ENCODE measurements around the gene IRGQ. TPM values are rescaled to one million over a fixed set of nuclear protein-coding genes. Genes with fewer than 3 reads are reported as not detected.

The IRGQ gene
- total RNA-seq, 1 experiment from 2014 or later: 20.1 TPM

- DNase-seq (ENCODE audit: low read depth): no peak
Observed at GRCh38 chr19:43545276-43545675, 50.7 kb downstream of the IRGQ start.

GRCh38 chr19:43544077-43544476 lies 51.9 kb downstream of the IRGQ start:
- DNase-seq (ENCODE audit: low read depth): no peak

DNA sequence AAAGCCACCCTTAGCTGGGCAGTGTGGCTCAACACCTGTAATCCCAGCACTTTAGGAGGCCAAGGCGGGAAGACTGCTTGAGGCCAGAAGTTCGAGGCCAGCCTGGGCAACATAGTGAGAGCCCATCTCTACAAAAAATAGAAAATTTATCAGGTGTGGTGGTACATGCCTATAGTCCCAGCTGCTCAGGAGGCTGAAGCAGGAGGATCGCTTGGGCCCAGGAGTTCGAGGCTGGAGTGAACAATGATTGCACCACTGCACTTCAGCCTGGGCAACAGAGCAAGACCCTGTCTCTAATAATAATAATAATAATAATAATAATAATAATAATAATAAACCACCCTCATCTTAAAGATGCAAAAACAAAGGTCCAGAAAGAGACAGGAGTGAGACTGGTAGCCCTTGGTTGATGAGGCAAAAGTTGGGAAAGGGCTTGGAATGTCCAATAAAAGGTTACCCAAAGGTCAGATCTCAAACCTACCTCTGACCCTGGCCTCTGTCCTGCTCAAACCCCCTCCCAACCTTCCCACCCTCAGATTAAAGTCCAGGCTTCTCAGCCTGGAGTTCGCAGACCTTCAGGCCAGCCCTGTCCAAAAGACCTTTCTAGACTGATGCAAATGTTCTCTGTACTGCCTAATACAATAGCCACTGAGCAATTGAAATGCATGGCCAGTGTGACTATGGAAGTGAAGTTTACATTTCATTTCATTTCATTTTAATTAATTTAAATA lies 53.8 kb downstream of the IRGQ start:
- DNase-seq (ENCODE audit: low read depth): no peak

- DNase-seq (ENCODE audit: low read depth): no peak
Observed at GRCh38 chr19:43540381-43540780, 55.6 kb downstream of the IRGQ start.

- DNase-seq (ENCODE audit: low read depth): no peak
Observed at GRCh38 chr19:43538922-43539321, 57.0 kb downstream of the IRGQ start.

DNA sequence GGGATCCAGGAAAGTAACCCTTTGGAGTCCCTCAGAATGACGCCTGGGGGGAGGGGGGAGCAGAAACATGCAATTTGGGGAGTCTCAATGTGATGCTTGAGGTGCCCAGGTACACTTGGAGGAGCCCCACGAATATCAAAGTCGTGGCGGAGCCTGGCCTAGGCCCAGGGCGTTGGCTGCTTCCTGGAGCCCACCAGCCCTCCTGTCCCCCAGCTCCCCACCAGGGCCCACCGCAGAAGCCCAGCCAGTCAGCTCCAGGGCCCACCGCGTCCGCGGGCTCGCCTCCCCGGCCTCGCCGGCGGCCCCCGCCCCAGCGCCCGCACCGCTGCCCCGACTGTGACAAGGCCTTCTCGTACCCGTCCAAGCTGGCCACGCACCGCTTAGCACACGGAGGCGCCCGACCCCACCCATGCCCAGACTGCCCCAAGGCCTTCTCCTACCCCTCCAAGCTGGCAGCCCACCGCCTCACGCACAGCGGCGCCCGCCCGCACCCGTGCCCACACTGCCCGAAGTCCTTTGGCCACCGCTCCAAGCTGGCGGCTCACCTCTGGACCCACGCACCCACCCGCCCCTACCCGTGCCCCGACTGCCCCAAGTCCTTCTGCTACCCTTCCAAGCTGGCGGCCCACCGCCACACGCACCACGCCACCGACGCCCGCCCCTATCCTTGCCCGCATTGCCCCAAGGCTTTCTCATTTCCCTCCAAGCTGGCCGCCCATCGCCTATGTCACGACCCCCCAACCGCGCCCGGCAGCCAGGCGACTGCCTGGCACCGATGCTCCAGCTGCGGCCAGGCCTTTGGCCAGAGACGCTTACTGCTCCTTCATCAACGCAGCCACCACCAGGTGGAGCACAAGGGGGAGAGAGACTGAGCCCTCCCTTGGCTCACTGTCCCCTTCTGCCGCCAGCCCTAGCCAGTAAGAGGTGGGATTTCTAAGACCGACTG lies 60.8 kb downstream of the IRGQ start:
- DNase-seq (ENCODE audit: low read depth): no peak

Other genes starting within 250 kb of the IRGQ start
- not detected in 2 replicates for gene CD177, start 242.4 kb downstream of the IRGQ start, total RNA-seq (2014; rRNA removed)
- gene TEX101, start 181.2 kb downstream of the IRGQ start, total RNA-seq (2014; rRNA removed): not detected in 2 replicates
- gene LYPD3, start 130.5 kb downstream of the IRGQ start, total RNA-seq (2014; rRNA removed): 0.17 TPM in 1 of 2 replicates, not detected in the other
- gene PHLDB3, start 91.4 kb downstream of the IRGQ start, total RNA-seq (2014; rRNA removed): 7.9 and 10.0 TPM in 2 replicates
- 40.0 and 40.8 TPM in 2 replicates for gene ETHE1, start 68.9 kb downstream of the IRGQ start, total RNA-seq (2014; rRNA removed)
- gene ZNF575, start 62.9 kb downstream of the IRGQ start, total RNA-seq (2014; rRNA removed): 1.5 TPM in 1 of 2 replicates, not detected in the other
- gene XRCC1, start 20.6 kb downstream of the IRGQ start, total RNA-seq (2014; rRNA removed): 46.6 and 46.8 TPM in 2 replicates
- 0.29 TPM in 1 of 2 replicates, not detected in the other for gene PINLYP, start 20.3 kb downstream of the IRGQ start, total RNA-seq (2014; rRNA removed)
- gene ZNF576, start 461 bp upstream of the IRGQ start, total RNA-seq (2014; rRNA removed): 18.3 and 20.3 TPM in 2 replicates
- gene SRRM5, start 16.0 kb upstream of the IRGQ start, total RNA-seq (2014; rRNA removed): 0.11 TPM in 1 of 2 replicates, not detected in the other
- gene ZNF428, start 23.5 kb upstream of the IRGQ start, total RNA-seq (2014; rRNA removed): 56.8 and 58.4 TPM in 2 replicates
- 0.69 TPM in 1 of 2 replicates, not detected in the other for gene CADM4, start 43.7 kb upstream of the IRGQ start, total RNA-seq (2014; rRNA removed)
- 128 and 170 TPM in 2 replicates for gene PLAUR, start 74.0 kb upstream of the IRGQ start, total RNA-seq (2014; rRNA removed)
- not detected in 2 replicates for gene IRGC, start 119.9 kb upstream of the IRGQ start, total RNA-seq (2014; rRNA removed)
- 17.3 and 18.9 TPM in 2 replicates for gene SMG9, start 158.8 kb upstream of the IRGQ start, total RNA-seq (2014; rRNA removed)
- 1.0 and 2.1 TPM in 2 replicates for gene KCNN4, start 184.8 kb upstream of the IRGQ start, total RNA-seq (2014; rRNA removed)
- gene LYPD5, start 206.3 kb upstream of the IRGQ start, total RNA-seq (2014; rRNA removed): not detected in 2 replicates
- gene ZNF283, start 231.2 kb upstream of the IRGQ start, total RNA-seq (2014; rRNA removed): 8.2 and 9.6 TPM in 2 replicates

Measured in LHCN-M2 (cell line).